Medulla oblongata (tissue), 1 donor: ENCODE measurements around the gene NCK1.
"Not testable (repeated sequence)": the region's sequence is repeated elsewhere in the genome, so short reads cannot be mapped to it uniquely, and the experiment has no call there.

Experiments used
- DNase-seq: peaks from one replicate; pipeline ENCODE4 v3.0.0-alpha.2; 2015; ENCODE audit errors: extremely low spot score

Gene NCK1

DNA sequence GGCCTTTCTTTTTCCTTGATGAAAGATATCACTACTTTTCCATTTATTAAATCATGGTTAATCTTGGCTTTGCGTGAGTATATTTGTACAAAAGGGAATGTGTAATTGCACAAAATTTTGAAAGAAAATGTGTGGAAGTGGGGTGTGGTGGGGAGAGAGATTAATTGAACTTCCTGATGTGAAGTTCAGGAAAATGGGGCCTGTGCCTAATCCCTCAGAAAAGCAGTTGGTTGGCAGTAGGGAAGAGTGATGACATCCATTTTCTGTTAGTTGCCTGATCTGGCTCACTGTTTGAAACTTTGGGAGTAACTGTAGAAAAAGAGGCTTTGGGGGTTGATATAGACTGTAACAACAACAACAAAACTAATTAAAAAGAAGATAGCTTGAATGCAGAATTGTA lies 85.0 kb downstream of the NCK1 start:
- no peak for DNase-seq

DNA sequence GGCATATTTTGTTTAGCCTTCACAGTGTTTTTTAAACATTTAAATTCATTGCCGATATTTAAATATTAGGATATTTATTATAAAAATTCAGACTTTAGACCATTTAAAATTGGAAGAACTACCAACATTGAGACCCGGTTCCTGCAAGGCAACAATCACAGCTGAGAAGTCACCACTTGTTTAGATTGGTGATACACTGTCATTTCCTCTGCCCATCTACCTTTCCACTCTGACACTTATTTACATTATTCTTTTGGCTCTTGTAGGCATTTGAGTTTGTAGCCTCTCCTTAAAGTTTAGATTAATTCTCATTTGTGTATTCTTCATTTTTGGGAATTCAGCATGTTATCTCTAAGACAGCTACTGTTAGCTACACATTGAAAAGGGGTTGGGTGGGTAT lies 85.5 kb downstream of the NCK1 start:
- no peak for DNase-seq

GRCh38 chr3:136949146-136949545 lies 87.1 kb downstream of the NCK1 start:
- no peak for DNase-seq

DNA sequence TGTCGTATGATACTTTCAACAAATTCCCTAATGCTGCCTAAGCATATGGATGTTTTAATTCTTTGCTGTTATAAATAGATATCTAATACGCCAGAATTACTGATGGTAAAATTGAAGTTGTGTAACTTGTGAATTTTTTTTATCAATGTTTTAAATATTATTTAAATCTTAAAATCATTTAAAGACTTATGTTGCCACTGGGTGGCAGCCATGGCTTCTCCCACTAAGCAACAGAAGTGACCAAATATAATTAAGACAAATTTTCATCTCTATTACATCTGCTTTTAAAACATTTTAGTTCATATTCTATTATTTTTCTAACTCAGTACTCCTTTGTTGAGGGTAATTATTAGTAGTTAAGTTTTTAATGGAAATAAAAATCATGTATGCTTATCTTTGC lies 87.7 kb downstream of the NCK1 start:
- DNase-seq, result no peak

DNA sequence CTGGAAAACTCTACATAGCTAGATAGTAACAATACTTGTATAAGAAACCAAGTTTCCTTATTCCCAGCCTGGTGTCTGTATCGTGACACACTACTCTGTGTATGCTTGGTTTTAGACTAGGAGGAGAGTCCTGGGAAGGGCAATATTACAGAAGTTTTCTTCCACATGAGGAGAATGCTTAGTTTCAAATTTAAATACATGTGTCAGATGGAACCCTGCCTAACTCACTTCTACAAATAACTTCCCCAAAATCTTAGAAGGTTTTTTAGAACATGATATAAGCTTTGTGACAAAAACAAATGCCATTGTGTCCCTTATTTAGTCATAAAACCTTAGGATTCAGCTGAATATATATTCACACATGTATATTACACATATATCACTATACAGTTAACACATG lies 88.6 kb downstream of the NCK1 start:
- DNase-seq, result peak; percentile 27

GRCh38 chr3:136952292-136952691 lies 90.3 kb downstream of the NCK1 start:
- no peak for DNase-seq

DNA sequence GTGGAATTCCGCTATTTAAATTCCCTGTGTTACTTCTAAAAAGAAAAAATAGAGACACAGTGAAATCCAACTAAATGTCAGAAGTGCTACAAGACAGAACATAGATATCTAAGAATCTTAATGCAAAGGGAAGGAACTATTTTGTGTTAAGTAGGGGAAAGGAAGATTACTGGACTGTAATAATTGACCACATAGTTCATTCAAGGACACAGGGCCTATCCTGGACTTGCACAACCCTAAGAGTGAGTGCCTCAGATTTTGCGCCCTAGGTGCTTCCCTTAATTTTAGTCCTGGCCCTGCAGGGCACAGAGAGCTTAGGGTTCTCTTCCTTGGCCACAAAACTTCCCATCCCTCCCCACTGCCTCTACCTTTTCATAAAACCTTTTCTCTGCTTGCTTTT lies 92.2 kb downstream of the NCK1 start:
- DNase-seq, result no peak

DNA sequence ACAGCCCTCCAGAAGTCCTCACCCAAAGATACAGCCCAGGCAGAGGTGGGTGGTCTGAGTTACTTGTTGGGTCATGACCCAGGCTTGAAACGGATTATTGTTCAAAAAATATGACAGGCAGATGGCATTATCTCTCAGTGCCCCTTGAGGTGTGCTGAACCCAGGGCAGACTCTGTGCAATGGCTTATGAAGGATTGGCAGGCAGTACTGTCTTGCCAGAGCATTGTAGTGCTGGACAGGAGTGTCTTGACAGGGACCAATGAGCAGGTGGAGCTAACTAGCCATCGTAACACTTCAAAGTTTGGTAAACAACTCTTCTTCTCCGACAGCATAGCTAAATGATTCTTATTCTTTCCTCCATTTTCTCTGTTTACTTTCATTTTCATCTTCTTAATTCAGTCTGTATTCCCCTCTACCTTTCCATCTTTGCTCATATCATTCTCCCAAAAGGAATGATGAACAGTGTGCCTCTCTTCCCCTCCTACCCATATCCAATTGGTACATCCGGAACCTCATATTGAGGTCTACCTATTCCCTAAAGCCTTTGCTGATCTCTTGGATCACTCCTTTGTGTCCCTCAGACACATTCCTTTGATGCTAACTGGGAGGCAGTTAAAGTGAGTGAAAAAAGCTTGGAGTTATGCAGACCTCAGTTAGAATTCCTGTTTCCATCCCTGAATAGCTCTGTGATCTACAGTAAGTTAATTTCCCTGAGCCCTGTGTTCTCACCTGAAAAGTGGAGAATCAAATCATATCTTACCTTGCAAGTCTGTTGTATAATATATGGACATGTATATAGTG lies 93.2 kb downstream of the NCK1 start:
- no peak for DNase-seq

- DNase-seq, result no peak
Observed at GRCh38 chr3:136955813-136956212, 93.8 kb downstream of the NCK1 start.

DNA sequence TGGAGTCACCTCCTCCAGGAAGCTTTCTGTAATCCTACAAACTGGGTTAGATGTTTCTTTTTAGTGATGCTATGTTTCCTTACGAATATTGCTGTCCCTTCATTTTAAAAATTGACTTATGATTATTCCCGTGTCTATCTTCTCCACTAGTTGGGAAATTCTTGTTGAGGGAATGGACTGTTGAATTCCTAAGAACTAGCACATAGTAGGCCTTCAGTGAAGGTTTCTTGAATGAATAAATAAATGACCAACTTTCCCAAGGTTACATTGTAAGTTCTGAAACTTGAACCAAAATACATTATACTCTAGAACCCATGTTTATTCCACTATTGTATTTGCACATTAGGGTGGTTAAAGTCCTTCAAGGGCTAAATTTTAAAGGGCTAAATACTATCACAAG lies 95.0 kb downstream of the NCK1 start:
- no peak for DNase-seq

DNA sequence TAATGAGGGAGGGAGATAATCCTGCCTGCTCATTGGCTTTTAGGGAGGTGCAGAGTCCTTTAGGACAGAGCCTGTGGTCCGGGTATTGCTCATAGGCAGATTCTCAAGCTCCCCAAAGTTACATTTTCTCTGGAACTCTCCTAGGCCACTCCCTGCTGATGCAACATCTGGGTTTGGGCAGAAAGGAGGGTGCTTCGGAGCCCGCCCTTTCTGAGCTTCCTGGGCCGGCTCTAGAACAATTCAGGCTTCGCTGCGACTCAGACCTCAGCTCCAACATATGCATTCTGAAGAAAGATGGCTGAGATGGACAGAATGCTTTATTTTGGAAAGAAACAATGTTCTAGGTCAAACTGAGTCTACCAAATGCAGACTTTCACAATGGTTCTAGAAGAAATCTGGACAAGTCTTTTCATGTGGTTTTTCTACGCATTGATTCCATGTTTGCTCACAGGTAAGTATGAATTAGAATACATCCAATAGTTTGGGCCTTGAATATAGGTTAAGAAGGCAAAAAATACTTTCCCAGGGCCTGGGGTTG lies 95.8 kb downstream of the NCK1 start, which contains the start of gene IL20RB:
Gene IL20RB (plus strand): TSS at position 233 of the 538 bp plus-strand sequence. CDS start 131 bp downstream, at position 364.
- no peak for DNase-seq

GRCh38 chr3:136958939-136959338 lies 96.9 kb downstream of the NCK1 start:
- no peak for DNase-seq

DNA sequence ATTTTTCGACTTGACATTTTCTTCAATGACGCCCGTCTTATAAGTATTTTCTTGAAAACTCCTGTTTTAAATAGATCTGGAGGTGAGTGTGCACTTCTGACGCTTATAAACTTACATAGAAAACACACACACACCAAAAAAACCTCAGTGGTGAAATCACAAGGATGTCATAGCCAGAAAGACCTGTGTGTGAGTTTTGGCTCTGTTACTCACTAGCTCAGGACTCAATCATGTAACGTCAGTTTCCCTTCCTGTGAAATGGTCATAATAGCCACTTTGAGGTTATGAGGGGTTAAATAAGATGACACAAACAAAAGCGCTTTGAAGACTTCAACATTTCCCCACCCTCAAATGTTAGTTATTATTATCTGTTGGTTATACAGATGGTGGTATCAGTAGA lies 97.6 kb downstream of the NCK1 start:
- DNase-seq, result no peak

GRCh38 chr3:136960838-136961836 lies 99.1 kb downstream of the NCK1 start:
- no peak for DNase-seq

- DNase-seq, result no peak
Observed at GRCh38 chr3:136962927-136963326, 100.9 kb downstream of the NCK1 start.

GRCh38 chr3:136969539-136969938 lies 107.5 kb downstream of the NCK1 start:
- not testable (repeated sequence) for DNase-seq

GRCh38 chr3:136973352-136973751 lies 111.3 kb downstream of the NCK1 start:
- no peak for DNase-seq

GRCh38 chr3:136974670-136975069 lies 112.7 kb downstream of the NCK1 start:
- no peak for DNase-seq

- no peak for DNase-seq
Observed at GRCh38 chr3:136979204-136979603, 117.2 kb downstream of the NCK1 start.

DNA sequence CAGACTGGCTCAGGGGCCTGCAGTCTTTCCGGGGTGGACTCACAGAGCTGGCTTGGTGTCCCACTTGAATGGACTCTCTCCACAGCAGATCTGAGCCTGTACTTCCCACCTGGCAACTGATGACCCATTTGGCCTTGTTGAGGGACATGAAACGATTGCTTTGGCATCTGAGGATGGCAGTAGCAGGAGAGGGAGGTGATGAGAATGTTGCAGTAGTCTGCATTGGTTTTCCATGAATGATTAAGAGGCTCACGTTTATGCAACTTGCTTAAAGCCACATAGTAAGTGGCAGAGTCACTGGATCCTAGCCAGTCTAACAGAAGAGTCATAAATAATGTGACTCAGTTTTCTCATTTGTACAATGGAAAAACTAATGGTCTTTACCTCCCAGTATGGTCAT lies 117.7 kb downstream of the NCK1 start:
- no peak for DNase-seq

DNA sequence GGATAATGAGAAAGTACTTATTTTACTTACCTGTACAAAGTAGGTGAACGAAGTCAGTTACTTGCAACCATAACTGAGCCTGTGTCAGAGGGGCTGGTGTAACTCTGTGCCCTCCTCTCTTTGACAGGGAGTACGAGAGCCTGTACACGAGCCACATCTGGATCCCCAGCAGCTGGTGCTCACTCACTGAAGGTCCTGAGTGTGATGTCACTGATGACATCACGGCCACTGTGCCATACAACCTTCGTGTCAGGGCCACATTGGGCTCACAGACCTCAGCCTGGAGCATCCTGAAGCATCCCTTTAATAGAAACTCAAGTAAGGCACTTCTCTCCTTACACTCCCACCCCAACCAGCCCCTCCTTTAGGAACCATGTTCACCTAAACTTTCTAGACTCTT lies 120.0 kb downstream of the NCK1 start:
- no peak for DNase-seq

GRCh38 chr3:136982520-136983138 lies 120.6 kb downstream of the NCK1 start:
- no peak for DNase-seq
